Measurements from ENCODE around the gene RESF1.

RESF1 gene

DNA sequence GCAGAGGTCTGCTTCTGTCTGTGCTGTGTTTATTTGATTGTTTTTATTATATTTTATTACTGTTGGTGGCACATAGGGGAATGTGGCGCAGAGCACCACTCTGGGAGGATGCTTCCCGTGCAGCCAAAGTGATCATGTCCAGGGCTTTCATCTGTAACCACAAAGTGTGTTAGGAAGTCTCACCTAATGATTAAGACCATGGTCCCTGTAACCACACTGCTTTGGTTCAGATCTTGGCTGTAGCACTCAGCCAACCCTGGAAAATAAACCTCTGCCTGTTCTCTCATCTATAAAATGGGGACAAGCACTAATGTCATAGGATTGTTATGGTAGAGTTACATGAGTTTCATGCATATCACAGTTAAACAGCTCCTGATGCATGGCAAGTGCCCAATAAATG is 1.9 kb downstream of the RESF1 start:
- no peak for DNase-seq (ENCODE audit: low read depth in 2 of 2)

DNA sequence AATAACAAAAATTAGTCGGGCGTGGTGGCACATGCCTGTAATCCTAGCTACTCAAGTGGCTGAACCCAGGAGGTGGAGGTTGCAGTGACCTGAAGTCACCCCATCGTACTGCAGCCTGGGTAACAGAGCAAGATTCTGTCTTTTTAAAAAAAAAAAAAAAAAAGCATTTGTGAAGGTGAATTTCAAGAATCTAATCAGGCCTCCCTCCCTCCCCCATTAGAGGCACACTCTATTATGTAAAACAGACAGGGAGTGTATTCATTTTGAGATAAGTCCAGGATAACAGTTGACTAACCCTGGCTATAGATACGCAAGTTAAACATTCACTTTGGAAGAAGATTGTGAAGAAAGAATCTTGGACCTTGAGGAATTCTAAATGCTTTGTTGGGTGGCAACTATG is 2.9 kb downstream of the RESF1 start:
- DNase-seq (ENCODE audit: low read depth in 2 of 2): no peak

DNA sequence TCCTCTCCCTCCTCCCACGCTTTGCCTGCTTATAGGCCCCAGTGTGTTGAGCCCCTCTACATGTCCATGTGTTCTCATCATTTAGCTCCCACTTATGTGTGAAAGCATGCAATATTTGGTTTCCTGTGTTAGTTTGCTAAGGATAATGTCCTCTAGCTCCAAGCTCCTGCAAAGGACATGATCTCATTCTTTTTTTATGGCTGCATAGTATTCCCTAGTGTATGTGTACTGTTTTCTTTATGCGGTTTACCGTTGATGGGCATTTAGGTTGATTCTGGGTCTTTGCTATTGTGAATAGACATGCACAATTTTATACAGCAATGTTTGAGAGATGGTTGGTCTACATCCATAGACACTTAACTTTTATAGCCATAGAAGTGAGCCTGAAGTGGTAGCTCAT is 5.1 kb downstream of the RESF1 start:
- no peak for DNase-seq (ENCODE audit: low read depth in 2 of 2)

DNA sequence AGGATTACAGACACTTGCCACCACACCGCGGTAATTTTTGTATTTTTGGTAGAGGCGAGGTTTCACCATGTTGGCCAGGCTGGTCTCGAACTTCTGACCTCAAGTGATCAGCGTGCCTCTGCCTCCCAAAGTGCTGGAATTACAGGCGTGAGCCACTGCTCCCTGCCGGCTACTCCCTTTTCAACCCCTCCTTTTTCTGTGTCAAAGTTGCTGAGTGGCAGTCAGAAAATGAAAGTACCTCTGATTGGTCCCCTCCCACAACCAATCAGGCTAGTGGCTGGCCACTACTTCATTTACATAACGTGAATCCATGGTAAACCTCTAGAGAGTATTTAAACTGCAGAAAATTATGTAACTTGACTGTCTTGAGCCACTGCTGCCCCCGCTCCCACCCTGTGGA is 5.9 kb downstream of the RESF1 start:
- DNase-seq (ENCODE audit: low read depth in 2 of 2): no peak

DNA sequence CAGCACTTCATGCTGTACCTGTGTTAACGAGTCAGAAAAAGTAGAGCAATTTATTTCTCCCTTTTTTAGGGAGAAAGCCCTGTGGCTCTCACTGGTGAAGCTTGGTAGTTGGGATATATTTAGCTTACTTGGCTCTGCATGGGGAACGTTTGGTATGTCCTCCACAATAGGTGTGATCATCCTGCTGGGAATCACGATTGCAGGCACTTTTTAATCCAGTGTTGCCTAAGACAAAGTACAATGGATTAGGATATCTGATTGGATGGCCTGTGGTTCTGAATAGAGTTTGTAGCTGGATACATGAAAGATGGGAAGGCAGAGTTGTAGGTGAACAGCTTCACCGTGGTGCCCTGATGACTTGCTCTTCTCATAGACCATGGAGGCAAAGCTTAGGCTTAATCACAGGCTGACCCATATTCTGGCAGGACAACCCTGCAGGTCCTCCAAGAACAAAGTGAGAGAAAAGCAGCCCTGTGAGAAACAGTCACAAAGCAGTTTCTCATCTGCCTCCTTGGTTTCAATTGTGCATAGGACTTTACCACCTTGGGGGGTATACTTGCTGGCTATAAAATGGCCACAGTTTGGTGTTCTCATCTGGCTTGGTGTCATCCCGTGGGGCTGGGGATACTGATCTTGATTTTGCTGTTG is 7.5 kb downstream of the RESF1 start:
- no peak for DNase-seq (ENCODE audit: low read depth in 2 of 2)

DNA sequence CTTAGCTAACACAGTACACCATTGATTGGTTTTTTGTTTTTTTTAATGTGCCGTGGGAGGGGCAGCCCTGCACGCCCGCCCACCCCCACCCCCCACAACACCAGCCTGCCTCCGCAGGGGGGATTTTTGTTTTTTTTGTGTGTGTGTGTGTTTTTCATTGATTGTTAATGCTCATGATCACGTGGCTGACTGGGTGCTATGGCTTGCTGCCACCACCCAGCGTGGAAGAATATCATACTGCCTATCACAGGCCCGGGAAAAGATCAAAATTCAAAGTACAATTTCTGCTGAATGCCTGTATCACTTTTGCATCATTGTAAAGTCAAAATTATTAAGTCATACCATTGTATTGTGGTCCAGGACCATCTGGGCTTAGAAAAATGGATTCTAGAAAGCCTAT is 8.3 kb downstream of the RESF1 start:
- no peak for DNase-seq (ENCODE audit: low read depth in 2 of 2)

DNA sequence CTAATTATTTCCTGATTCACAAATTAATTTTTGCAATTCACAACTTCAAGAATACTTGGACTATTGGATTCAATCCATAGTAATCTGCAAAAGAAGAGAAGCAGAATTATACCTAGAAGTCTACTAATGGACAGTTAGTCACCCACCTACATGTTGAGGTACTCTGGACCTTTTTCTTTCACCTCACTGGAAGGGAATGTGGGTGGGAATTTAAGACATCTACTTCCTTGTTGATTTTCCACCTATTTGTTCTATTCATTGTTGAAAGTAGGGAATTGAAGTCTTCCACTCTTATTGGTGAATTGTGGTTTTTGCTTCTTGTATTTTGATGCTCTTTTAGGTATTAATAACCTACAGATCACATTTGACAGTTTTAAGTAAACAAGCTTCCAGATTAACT is 11.0 kb downstream of the RESF1 start:
- no peak for DNase-seq (ENCODE audit: low read depth in 2 of 2)

DNA sequence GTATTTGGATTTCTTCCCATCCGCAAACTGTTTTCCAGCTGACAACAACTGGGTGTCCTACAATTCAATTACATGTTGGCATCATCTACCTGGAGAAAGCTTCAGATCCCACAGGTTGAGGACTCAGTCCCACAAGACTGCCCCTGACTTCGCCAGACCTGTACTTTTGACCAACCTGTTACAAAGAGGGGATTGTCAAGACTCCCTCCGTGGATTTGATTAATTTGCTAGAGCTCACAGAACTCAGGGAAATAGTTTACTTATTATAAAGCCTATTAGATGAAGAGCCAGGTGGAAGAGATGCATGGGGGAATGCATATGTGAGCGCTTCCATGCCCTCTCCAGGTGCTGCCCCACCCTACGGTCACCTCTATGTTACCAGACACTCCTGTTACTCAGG is 14.6 kb downstream of the RESF1 start:
- no peak for DNase-seq (ENCODE audit: low read depth in 2 of 2)

DNA sequence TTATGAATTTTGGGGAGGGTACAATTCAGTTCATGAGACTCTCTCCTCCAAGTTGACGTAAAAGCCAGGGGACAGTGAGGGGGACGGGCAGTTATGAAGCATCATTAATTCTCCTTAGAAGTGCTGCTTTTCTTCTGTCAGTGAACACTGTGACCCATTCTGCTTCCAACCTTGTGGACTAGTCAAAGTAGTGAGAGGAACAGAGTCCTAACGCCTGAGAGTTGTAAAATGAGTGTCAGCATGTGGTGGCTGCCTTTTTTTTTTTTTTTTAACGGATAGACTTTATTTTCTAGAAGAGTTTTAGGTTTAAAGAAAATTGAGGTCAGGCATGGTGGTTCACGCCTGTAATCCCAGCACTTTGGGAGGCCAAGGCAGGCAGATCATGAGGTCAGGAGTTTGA is 15.5 kb downstream of the RESF1 start:
- DNase-seq (ENCODE audit: low read depth in 2 of 2): no peak

DNA sequence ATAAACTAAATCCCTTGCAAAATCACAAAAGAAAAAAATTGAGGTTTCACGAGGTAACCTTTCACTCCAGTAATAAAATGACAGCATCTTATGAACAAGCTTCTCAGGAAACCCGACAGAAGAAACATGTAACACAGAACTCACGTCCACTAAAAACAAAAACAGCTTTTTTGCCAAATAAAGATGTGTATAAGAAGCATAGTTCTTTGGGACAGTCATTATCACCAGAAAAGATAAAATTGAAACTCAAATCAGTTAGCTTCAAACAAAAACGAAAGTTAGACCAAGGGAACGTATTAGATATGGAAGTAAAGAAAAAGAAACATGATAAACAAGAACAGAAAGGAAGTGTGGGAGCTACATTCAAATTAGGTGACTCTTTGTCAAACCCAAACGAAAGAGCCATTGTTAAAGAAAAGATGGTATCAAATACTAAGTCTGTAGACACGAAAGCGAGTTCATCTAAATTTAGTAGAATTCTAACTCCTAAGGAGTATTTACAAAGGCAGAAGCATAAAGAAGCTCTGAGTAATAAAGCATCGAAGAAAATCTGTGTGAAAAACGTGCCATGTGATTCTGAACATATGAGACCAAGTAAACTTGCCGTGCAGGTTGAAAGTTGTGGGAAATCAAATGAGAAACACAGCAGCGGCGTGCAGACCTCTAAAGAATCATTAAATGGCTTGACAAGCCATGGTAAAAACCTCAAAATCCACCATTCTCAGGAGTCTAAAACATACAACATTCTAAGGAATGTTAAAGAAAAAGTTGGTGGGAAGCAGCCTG is 25.8 kb downstream of the RESF1 start:
- no peak for DNase-seq (ENCODE audit: low read depth in 2 of 2)

DNA sequence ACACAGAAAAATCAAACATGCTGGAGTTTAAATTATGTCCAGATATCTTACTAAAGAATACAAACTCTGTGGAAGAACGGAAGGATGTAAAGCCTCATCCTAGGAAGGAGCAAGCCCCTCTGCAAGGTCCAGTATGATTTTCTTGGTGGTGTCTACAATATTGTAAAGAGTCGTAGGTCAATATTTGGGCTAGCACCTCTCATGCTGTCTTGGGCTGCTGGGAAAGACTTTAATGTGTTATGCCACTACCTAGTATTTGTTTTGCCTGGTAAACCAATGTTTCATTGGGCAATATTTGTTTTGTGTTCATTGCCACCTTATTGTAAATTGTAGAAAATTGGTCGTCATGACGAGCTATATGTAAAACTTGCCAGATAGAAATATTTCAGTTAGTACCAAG is 26.6 kb downstream of the RESF1 start:
- no peak for DNase-seq (ENCODE audit: low read depth in 2 of 2)

DNA sequence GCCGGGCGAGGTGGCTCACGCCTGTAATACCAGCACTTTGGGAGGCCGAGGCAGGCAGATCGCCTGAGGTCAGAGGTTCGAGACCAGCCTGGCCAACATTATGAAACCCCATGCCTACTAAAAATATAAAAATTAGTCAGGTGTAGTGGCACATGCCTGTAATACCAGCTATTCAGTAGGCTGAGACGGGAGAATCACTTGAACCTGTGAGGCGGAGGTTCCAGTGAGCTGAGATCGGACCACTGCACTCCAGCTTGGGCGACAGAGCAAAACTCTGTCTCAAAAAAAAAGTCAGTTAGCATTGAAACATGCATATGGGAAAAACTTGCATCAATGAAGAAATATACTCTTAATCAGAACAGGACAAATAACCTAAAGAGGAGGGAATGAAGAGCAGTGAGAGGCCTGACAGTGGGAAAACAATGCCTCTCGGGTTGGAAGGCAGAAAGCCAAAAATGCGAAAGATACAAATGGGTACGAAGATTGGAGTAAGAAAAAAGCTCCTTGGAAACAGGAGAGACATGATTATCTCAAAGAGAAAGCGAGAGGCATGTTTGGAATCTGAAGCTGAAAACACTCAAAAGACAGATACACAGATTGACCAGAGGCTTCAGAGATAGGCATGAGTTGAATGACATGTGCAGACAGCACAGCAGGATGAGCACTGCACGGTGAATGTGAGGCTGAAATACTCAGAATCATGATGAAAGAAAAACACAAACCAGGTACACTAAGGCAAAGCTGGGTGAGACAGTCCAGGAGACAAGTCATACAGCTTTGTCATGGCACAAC is 30.6 kb downstream of the RESF1 start:
- DNase-seq (ENCODE audit: low read depth in 2 of 2): no peak

DNA sequence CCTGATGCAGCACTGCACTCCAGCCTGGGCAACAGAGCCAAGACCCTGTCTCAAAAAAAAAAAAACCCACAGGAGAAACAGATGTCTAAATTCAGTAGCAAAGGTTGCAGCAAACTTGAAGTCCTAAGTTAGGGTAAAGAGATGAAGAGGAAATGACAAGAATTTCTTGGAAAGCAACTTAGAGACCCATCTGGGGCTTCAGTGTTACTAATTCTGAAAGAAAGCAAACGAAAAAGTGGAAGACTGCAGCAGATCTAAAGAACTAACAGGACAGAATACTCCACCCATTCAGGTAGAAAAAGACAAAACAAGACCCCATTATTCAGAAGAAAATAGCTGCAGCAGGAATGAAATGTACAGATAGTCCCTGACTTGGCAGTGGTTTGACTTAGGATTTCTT is 31.9 kb downstream of the RESF1 start:
- no peak for DNase-seq (ENCODE audit: low read depth in 2 of 2)

DNA sequence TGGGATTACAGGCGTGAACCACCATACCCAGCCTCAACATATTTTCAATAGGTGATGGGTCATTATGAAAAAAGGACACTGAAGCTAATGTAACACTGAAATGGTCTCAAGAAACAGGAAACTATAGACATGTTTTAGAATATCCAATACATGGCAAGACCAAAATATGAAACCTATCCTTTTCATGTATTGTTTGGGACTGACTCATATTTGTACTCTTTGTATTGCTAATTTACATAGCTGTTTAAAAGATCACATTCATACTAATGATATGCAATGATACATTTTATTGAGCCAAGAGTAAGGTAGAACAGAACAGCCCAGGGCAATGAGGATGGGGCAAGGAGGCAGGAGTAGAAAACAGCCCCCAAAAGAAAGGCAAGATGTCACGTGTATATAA is 32.6 kb downstream of the RESF1 start:
- DNase-seq (ENCODE audit: low read depth in 2 of 2): no peak

DNA sequence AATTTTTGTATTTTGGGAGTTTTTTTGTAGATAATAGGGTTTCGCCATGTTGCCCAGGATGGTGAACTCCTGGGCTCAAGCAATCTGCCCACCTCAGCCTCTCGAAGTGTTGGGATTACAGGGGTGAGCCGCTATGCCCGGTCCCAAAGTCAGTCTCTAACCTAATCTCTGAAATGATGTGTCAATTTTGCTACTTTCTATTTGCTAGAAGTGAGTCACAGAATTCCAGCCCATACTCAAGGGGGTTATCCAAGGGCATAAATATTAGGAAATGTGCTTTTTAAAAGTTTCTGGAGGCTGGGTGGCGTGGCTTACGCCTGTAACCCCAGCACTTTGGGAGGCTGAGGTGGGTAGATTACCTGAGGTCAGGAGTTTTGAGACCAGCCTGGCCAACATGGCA is 40.5 kb downstream of the RESF1 start:
- no peak for DNase-seq (ENCODE audit: low read depth in 2 of 2)

DNA sequence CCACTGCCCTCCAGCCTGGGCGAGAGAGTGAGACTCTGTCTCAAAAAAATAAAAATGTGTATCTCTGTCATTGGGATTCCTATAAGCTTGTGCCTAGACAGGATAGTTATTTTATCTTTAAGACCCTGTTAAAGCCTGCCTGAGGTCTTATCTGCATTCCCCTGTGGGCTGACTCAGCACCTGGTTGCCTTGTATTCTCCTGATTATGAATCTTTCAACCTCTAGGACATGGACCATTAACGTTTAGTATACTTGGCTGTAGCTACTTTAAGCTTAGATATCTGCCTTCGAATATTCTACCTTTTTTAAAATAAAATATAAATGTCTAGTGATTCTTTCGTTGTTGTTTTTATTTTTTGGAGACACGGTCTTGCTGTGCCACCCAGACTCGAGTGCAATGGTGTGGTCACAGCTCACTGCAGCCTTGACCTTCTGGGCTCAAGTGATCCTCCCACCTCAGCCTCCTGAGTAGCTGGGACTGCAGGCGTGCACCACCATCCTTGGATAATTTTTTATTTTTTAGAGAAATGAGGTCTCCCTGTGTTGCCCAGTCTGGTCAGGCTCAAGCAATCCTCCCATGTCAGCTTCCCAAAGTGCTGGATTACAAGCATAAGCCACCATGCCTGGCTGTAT is 41.3 kb downstream of the RESF1 start:
- DNase-seq (ENCODE audit: low read depth in 2 of 2): no peak

DNA sequence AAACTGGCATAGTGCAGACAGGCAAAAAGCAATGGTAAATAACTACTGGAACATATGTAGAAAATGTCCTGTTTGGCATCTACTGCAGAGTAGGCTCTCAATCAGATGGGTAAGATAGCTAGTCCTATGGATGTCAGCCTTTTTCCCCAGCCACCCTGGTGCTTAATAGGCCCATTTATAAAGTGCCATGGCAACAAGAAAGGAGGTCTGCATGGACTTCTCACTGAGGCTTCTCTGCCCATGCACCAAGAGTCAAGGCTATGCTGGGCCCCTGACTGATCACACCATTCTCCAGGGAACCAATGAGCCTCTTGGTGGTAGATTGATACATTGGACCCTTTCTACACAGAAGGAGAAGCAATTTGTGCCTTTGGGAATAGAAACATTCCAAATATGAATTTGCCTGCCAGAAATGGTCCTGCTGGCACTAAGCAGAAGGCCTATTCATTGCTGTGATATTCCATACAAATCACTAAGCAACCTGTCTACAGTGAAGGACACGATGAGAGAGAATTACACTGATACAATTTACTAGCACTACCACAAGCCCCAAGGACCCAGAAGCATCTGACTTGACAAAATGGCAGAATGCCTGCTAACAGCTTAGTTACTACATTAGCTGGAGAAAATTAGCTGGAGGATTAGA is 43.8 kb downstream of the RESF1 start:
- no peak for DNase-seq (ENCODE audit: low read depth in 2 of 2)

DNA sequence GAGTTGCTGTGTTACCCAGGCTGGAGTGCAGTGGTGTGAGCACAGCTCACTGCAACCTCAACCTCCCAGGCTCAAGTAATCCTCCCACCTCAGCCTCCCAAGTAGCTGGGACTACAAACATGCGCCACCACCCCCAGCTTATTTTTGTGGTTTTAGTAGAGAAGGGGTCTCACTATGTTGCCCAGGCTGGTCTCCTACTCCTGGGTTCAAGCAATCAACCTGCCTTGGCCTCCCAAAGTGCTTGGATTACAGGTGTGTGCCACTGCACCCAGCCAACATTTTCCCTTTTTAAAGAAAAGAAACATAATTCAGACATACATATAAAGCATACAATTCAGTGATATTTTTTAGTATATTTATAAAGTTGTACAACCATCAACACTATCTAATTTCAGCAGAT is 44.4 kb downstream of the RESF1 start:
- no peak for DNase-seq (ENCODE audit: low read depth in 2 of 2)

DNA sequence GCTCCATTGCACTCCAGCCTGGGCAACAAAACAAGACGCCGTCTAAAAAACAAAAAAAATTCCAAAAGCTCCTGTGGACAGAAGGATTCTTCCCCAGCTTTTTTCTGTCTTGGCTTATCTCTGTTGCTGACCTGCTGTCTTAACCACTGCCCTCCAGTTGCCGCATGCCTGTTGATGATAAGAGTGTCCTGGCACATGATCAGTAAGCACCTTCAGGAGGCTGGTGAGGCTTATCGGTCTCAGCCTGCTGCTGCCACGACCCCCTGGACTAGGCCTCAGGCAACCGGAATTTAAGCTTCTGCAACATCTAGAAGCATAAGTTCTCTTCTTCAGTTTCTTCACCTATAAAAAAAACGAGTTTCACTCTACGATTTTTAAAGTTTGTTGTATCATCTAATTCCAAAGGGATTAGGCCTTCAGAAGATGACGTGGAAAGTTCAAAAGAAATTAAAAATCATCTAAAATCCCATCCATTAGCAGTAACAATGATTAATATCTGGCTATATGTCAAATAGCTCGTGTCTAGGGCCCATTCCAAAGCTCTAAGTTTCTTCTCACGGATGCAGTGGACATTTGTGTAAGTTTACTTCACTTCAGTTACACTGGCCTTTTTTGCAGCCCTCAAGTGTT is 46.4 kb downstream of the RESF1 start:
- DNase-seq (ENCODE audit: low read depth in 2 of 2): no peak

Data from stimulated activated CD8-positive, alpha-beta memory T cell treated with anti-CD3 and anti-CD28 coated beads, Interleukin-2, amount 100 ng/mL, for 48 hours (primary cell).